ENCODE measurements around the gene EFNA1. TPM values are rescaled to one million over a fixed set of nuclear protein-coding genes. Genes with fewer than 3 reads are reported as not detected.

The EFNA1 gene
- total RNA-seq, 4 donors from 2014 or later, result 27.4 to 41.4 (median 34.0) TPM

GRCh38 chr1:155128755-155129473 lies 1.2 kb downstream of the EFNA1 start:
- H3K27me3 ChIP-seq, result no peaks in the 10 kb centered on the region
- peaks cover 0 to 30% (median 0%) of the 10 kb centered on the region in 3 donors for H3K36me3 ChIP-seq
- 11 to 18% methylated on average over 14 of the region's 14 CpGs for WGBS, 2 donors
- TF ChIP-seq EP300 (IDR thresholded peaks at IDR 0.05) (peak in 1 of 2 donors; percentile 27), POLR2A (IDR thresholded peaks at IDR 0.05) (no peak)
- H3K4me1 ChIP-seq, result peaks cover 0 to 85% (median 22%) of the 10 kb centered on the region in 4 donors
- H3K27ac ChIP-seq, result peak overlapping the region; percentile 84 to 99 (median 88)
- no peaks in the 10 kb centered on the region for H3K9me3 ChIP-seq
- no peak for DNase-seq (ENCODE audit: low spot score in 2 of 2)
- H3K4me3 ChIP-seq, result peak overlapping the region; percentile 62 to 74 (median 64)

GRCh38 chr1:155130272-155131006 lies 2.8 kb downstream of the EFNA1 start:
- H3K27me3 ChIP-seq, result no peaks in the 10 kb centered on the region
- no peak for DNase-seq (ENCODE audit: low spot score in 2 of 2)
- H3K36me3 ChIP-seq, result peaks cover 0 to 37% (median 0%) of the 10 kb centered on the region in 3 donors
- H3K27ac ChIP-seq, result peak overlapping the region; percentile 84 to 99 (median 88)
- H3K9me3 ChIP-seq, result no peaks in the 10 kb centered on the region
- WGBS, 2 donors, result 19 to 20% methylated on average over 6 of the region's 6 CpGs
- H3K4me3 ChIP-seq, result peak overlapping the region; percentile 62 to 74 (median 64)
- TF ChIP-seq EP300 (IDR thresholded peaks at IDR 0.05) (no peak), POLR2A (IDR thresholded peaks at IDR 0.05) (no peak), CTCF (IDR thresholded peaks at IDR 0.05) (no peak)
- peaks cover 4 to 93% (median 32%) of the 10 kb centered on the region in 4 donors for H3K4me1 ChIP-seq

GRCh38 chr1:155131285-155131684 lies 3.6 kb downstream of the EFNA1 start:
- WGBS, 2 donors, result 80 to 87% methylated on average over 6 to 8 of the region's 8 CpGs
- Histone ChIP-seq H3K4me1 (peaks cover 4 to 86% (median 25%) of the 10 kb centered on the region in 4 donors), H3K36me3 (peaks cover 0 to 37% (median 0%) of the 10 kb centered on the region in 3 donors), H3K27ac (peak overlapping the region in 3 of 4 donors; percentile 86 to 99 (median 90)), H3K27me3 (no peaks in the 10 kb centered on the region), H3K9me3 (no peaks in the 10 kb centered on the region), H3K4me3 (no peak overlapping the region)
- TF ChIP-seq CTCF (IDR thresholded peaks at IDR 0.05) (no peak), EP300 (IDR thresholded peaks at IDR 0.05) (no peak), POLR2A (IDR thresholded peaks at IDR 0.05) (no peak)
- DNase-seq (ENCODE audit: low spot score in 2 of 2), result no peak

GRCh38 chr1:155131856-155132255 lies 4.2 kb downstream of the EFNA1 start:
- no peak overlapping the region for H3K4me3 ChIP-seq
- no peak for DNase-seq (ENCODE audit: low spot score in 2 of 2)
- no peak for TF ChIP-seq CTCF (IDR thresholded peaks at IDR 0.05)
- no peak for TF ChIP-seq POLR2A (IDR thresholded peaks at IDR 0.05)
- TF ChIP-seq EP300 (IDR thresholded peaks at IDR 0.05), result no peak
- no peaks in the 10 kb centered on the region for H3K9me3 ChIP-seq
- no peaks in the 10 kb centered on the region for H3K27me3 ChIP-seq
- H3K27ac ChIP-seq, result peak overlapping the region in 2 of 4 donors; percentile 86 to 99
- peaks cover 4 to 86% (median 21%) of the 10 kb centered on the region in 4 donors for H3K4me1 ChIP-seq
- peaks cover 0 to 37% (median 0%) of the 10 kb centered on the region in 3 donors for H3K36me3 ChIP-seq
- WGBS, 2 donors, result 55 to 61% methylated on average over 2 of the region's 2 CpGs

GRCh38 chr1:155133799-155134281 lies 6.2 kb downstream of the EFNA1 start:
- TF ChIP-seq EP300 (IDR thresholded peaks at IDR 0.05) (no peak), POLR2A (IDR thresholded peaks at IDR 0.05) (no peak), CTCF (IDR thresholded peaks at IDR 0.05) (no peak)
- no peaks in the 10 kb centered on the region for H3K9me3 ChIP-seq
- no peak for DNase-seq (ENCODE audit: low spot score in 2 of 2)
- peak overlapping the region; percentile 96 to 100 (median 98) for H3K27ac ChIP-seq
- no peak overlapping the region for H3K4me3 ChIP-seq
- peaks cover 0 to 41% (median 0%) of the 10 kb centered on the region in 3 donors for H3K36me3 ChIP-seq
- peaks cover 4 to 88% (median 24%) of the 10 kb centered on the region in 4 donors for H3K4me1 ChIP-seq
- WGBS, 2 donors, result 71 to 84% methylated on average over 7 of the region's 7 CpGs
- H3K27me3 ChIP-seq, result no peaks in the 10 kb centered on the region
